GM06990 (cell line): ENCODE measurements around the gene PRG2.

Source experiments
- DNase-seq: peaks from one replicate; pipeline ENCODE4 v3.0.0-alpha.2; 2011; ENCODE audit not compliant: insufficient read length; ENCODE audit errors: extremely low read depth
- H3K27me3 ChIP-seq: replicated peaks from 2 replicates; pipeline ENCODE4 v1.6.0; 2011; ENCODE audit warnings: low read length; ENCODE audit not compliant: control insufficient read depth, insufficient read depth
- H3K36me3 ChIP-seq: 2 replicates; pipeline ENCODE4 v1.5.1; 2011; ENCODE audit warnings: low read length; ENCODE audit not compliant: control insufficient read depth, insufficient read depth
- H3K4me3 ChIP-seq: replicated peaks from 2 replicates; pipeline ENCODE4 v1.5.1; 2011; ENCODE audit warnings: low read depth, mild to moderate bottlenecking, control low read depth, low read length
- CTCF ChIP-seq: IDR thresholded peaks from 2 replicates; pipeline ENCODE4 v1.5.1; 2011; ENCODE audit warnings: low read length, control low read depth, mild to moderate bottlenecking, inconsistent platforms; ENCODE audit not compliant: insufficient read depth, poor library complexity, severe bottlenecking

PRG2 gene

DNA sequence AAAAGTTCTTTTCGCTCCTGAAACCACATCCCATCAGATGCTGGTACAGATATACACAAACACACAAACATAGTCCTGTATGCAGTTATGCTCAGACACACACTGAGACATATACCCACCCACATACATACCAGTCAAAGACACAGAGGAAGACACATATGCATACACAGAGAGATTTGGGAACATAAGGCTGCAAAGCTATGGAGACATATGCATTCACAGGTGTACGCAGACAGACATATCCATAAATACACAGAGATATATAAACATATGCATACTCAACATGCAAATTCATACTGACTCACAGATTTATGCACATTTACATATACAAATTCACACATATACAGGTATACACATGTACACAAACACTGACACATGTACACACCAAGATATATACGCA, 15.5 kb downstream of the PRG2 start:
- Histone ChIP-seq H3K27me3 (no peaks in the 10 kb centered on the region), H3K36me3 (no peaks in the 10 kb centered on the region), H3K4me3 (no peak overlapping the region)
- DNase-seq = no peak
- TF ChIP-seq CTCF = no peak

DNA sequence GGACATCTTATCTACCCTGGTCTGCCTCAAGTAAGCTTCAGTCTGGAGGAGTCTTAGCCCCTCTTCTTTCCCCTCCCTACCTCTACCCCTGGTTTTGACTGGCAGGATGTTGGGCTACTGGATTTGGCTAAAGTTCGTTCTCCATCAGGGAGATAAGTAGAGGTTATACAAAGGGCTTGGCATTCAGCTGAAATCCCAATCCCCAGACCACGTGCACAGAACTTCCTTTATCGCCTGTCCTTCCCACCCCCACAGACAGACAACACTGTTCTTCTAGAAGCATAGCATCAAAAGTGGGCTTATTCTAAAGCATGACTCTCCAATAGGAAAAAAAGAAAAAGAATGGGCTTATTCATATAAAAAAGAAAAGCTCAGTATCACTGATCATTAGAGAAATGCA, 17.3 kb downstream of the PRG2 start:
- DNase-seq = no peak
- TF ChIP-seq CTCF = no peak
- H3K4me3 ChIP-seq = no peak overlapping the region
- H3K27me3 ChIP-seq = no peaks in the 10 kb centered on the region
- H3K36me3 ChIP-seq = no peaks in the 10 kb centered on the region

DNA sequence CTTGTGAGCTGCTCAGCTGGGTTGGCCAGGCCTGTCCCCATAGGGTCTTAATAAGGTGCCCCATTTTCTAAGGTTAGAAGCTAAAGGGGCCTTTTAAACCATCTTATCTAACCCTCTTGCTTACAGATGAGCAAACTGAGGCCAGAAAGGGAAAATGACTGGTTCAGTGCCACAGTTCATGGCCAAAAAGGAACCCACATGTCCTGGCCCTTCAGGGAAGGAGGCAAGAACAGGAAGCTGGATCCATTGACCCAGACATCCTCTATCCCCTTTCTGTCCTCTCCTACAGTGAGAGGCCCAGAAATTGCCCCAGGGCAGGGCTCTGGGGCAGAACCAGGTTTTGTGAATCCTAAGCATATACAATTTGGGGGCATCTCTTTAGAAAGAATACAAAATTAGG, 19.5 kb downstream of the PRG2 start:
- DNase-seq = no peak
- Histone ChIP-seq H3K27me3 (no peaks in the 10 kb centered on the region), H3K4me3 (no peak overlapping the region), H3K36me3 (no peaks in the 10 kb centered on the region)
- no peak for TF ChIP-seq CTCF

GRCh38 chr11:57370251-57370650, 20.2 kb downstream of the PRG2 start:
- no peaks in the 10 kb centered on the region for H3K27me3 ChIP-seq
- no peaks in the 10 kb centered on the region for H3K36me3 ChIP-seq
- H3K4me3 ChIP-seq = no peak overlapping the region
- no peak for TF ChIP-seq CTCF
- DNase-seq = no peak

DNA sequence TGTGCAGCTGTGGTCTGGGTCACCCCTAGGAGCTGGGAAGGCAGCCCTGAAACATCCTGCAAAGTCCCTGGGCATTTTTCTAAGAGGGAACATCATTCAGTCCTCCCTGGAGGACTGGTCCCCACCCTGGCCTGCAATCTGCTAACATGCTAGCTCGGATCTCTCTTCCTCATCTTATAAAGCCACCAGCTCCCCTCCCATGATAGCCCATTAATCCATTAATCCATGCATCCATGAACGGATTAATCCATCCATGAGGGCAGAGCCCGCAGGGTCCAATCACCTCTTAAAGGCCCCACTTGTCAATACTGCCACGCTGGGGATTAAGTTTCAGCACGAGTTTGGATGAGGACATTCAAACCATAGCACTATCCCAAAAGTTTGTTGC, 21.6 kb downstream of the PRG2 start:
- no peak overlapping the region for H3K4me3 ChIP-seq
- no peaks in the 10 kb centered on the region for H3K27me3 ChIP-seq
- H3K36me3 ChIP-seq = no peaks in the 10 kb centered on the region
- no peak for DNase-seq
- TF ChIP-seq CTCF = no peak

DNA sequence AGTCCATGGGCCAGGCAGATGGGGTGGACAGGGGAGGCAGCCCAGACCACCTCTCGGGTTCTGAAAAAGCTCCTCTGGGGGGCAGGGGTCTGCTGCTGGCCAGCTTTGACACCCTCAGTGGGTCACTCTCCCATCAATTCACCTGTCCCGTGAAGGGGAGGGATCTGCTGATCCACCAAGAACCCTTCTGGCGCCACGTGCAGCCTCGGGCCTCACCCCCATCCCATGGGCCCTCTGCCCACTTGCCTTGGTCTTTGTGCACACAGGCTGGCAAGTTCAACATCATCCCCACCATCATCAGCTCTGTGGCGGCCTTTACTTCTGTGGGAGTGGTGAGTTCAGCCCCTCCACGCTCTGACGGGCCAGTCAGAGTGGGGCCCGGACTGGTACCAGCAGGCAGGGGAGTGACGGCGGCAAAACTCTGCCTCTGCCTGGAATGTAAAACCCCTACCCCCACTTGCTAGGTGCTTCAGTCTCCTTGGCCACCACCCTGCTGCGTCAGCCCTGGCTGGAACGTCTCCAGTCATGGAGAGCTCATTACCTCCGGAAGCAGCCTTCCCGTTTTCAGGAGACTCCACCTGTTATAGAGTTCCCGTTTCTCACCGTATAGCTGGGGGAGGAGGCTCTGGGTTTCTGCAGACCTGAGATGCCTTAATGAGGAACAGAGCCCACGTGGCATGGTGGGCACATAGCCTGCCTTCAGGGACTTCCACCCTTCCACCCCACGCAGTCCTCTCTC, 22.2 kb downstream of the PRG2 start:
- no peak for TF ChIP-seq CTCF
- H3K4me3 ChIP-seq = no peak overlapping the region
- DNase-seq = no peak
- H3K27me3 ChIP-seq = no peaks in the 10 kb centered on the region
- H3K36me3 ChIP-seq = no peaks in the 10 kb centered on the region
